ENCODE data around the gene SCIMP. TPM values are rescaled to one million over a fixed set of nuclear protein-coding genes. Genes with fewer than 3 reads are reported as not detected.

The SCIMP gene
- total RNA-seq, 1 experiment from 2014 or later = not detected

DNA sequence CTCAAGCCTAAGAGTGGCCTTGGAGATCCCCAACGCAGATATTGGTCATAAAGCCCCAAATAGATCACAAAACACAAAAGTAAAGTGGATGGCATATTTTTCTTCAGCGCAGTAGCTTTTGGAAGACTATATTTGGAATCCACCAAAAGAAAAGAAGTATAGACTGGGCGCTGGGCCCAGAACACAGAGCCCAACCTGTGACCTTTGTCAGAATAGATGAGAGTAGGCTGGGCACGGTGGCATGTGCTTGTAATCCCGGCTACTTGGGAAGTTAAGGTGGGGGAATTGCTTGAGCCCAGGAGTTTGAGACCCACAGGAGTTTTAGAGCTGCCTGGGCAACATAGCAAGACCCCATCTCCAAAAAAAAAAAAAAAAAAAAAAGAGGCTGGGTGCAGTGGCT, 14.6 kb downstream of the SCIMP start (continued):
- TF ChIP-seq, protein P1, sequence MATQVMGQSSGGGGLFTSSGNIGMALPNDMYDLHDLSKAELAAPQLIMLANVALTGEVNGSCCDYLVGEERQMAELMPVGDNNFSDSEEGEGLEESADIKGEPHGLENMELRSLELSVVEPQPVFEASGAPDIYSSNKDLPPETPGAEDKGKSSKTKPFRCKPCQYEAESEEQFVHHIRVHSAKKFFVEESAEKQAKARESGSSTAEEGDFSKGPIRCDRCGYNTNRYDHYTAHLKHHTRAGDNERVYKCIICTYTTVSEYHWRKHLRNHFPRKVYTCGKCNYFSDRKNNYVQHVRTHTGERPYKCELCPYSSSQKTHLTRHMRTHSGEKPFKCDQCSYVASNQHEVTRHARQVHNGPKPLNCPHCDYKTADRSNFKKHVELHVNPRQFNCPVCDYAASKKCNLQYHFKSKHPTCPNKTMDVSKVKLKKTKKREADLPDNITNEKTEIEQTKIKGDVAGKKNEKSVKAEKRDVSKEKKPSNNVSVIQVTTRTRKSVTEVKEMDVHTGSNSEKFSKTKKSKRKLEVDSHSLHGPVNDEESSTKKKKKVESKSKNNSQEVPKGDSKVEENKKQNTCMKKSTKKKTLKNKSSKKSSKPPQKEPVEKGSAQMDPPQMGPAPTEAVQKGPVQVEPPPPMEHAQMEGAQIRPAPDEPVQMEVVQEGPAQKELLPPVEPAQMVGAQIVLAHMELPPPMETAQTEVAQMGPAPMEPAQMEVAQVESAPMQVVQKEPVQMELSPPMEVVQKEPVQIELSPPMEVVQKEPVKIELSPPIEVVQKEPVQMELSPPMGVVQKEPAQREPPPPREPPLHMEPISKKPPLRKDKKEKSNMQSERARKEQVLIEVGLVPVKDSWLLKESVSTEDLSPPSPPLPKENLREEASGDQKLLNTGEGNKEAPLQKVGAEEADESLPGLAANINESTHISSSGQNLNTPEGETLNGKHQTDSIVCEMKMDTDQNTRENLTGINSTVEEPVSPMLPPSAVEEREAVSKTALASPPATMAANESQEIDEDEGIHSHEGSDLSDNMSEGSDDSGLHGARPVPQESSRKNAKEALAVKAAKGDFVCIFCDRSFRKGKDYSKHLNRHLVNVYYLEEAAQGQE (IDR thresholded peaks at IDR 0.05; ENCODE audit: low read depth) = no peak
- TF ChIP-seq TCF7L2 (IDR thresholded peaks at IDR 0.05; ENCODE audit: borderline replicate concordance, extremely low read depth, insufficient read depth, insufficient read length) (no peak), SP1 (IDR thresholded peaks at IDR 0.05; ENCODE audit: low read depth) (no peak), CBX3 (IDR thresholded peaks at IDR 0.05; ENCODE audit: low read depth) (no peak), EZH2 (IDR thresholded peaks at IDR 0.05) (no peak), ELF1 (IDR thresholded peaks at IDR 0.05; ENCODE audit: borderline replicate concordance, low read depth) (no peak)
- TF ChIP-seq, protein P2, sequence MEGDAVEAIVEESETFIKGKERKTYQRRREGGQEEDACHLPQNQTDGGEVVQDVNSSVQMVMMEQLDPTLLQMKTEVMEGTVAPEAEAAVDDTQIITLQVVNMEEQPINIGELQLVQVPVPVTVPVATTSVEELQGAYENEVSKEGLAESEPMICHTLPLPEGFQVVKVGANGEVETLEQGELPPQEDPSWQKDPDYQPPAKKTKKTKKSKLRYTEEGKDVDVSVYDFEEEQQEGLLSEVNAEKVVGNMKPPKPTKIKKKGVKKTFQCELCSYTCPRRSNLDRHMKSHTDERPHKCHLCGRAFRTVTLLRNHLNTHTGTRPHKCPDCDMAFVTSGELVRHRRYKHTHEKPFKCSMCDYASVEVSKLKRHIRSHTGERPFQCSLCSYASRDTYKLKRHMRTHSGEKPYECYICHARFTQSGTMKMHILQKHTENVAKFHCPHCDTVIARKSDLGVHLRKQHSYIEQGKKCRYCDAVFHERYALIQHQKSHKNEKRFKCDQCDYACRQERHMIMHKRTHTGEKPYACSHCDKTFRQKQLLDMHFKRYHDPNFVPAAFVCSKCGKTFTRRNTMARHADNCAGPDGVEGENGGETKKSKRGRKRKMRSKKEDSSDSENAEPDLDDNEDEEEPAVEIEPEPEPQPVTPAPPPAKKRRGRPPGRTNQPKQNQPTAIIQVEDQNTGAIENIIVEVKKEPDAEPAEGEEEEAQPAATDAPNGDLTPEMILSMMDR (IDR thresholded peaks at IDR 0.05 in 2 of 3, conservative IDR thresholded peaks at IDR 0.05 in 1 of 3; ENCODE audit: borderline replicate concordance in 1 of 3, insufficient read depth in 1 of 3, low read depth in 2 of 3, low read length in 2 of 3) = no peak

DNA sequence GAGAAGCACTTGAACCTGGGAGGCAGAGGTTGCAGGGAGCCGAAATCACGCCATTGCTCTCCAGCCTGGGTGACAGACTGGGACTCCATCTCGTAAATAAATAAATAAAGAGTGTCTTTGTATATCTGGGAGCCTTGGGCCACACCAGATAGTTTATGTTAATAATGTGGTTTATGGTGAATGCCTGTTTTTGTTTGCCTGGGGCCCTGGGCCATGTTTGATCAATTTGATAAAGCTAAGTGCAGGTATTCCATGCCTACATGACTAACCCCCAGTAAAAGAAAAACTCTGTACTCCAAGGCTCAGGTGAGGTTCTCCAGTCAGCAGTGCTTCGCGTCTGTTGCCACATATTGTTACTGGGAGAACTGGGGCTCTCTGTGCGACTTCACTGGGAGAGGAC, 15.1 kb downstream of the SCIMP start:
- DNase-seq (ENCODE audit: low read depth, low spot score) (no peak), ATAC-seq (no peak)
- intact Hi-C loops (cut with micrococcal nuclease) = no loop called here
- H3K4me1 ChIP-seq (ENCODE audit: control insufficient read depth in 1 of 2, insufficient read depth in 2 of 2, low read length in 2 of 2) = no peaks in the 10 kb centered on the region
- no peak overlapping the region for H3K4me3 ChIP-seq (replicated peaks in 1 of 2; ENCODE audit: low read depth in 1 of 2, low read length in 2 of 2)
- BruUV-seq (replicated peaks) = no TSS peak
- RAD21 ChIA-PET (ENCODE audit: low non-redundant PET in 1 of 2, low total read pairs in 2 of 2, uncharacterized antibody in 2 of 2, unreplicated experiment in 2 of 2) = no interaction called here
- H3K4me2 ChIP-seq (ENCODE audit: low read length) = no peak overlapping the region
- no peaks in the 10 kb centered on the region for H4K20me1 ChIP-seq (ENCODE audit: insufficient read depth)
- CTCF ChIA-PET = no interaction called here
- TF ChIP-seq FOSL1 (IDR thresholded peaks at IDR 0.05; ENCODE audit: low read depth) = no peak
- TF ChIP-seq RAD21 (IDR thresholded peaks at IDR 0.05; ENCODE audit: low read depth) = no peak
- TF ChIP-seq, protein P1 (IDR thresholded peaks at IDR 0.05; ENCODE audit: low read depth) = no peak
- TF ChIP-seq TCF7L2 (IDR thresholded peaks at IDR 0.05; ENCODE audit: borderline replicate concordance, extremely low read depth, insufficient read depth, insufficient read length) = no peak
- no peak for TF ChIP-seq POLR2A (IDR thresholded peaks at IDR 0.05; ENCODE audit: borderline replicate concordance, extremely low read depth, insufficient read depth, insufficient read length)
- no peak for TF ChIP-seq POLR2AphosphoS5 (IDR thresholded peaks at IDR 0.05; ENCODE audit: low read depth, low read length)
- no peak for TF ChIP-seq ZFX (IDR thresholded peaks at IDR 0.05)
- no peak for TF ChIP-seq ELF1 (IDR thresholded peaks at IDR 0.05; ENCODE audit: borderline replicate concordance, low read depth)
- no peak overlapping the region for H2AFZ ChIP-seq (ENCODE audit: low read depth, low read length, poor library complexity, severe bottlenecking)
- no peaks in the 10 kb centered on the region for H3K79me2 ChIP-seq (ENCODE audit: insufficient read depth, low read length)
- POLR2A ChIA-PET = no interaction called here
- H3K27ac ChIP-seq (ENCODE audit: low read depth, low read length) = no peak overlapping the region
- H3K9me2 ChIP-seq (ENCODE audit: insufficient read depth) = no peaks in the 10 kb centered on the region
- no peaks in the 10 kb centered on the region for H3K27me3 ChIP-seq (ENCODE audit: insufficient read depth, low read length)
- no peaks in the 10 kb centered on the region for H3K9me3 ChIP-seq (ENCODE audit: control insufficient read depth in 1 of 2, insufficient read depth in 1 of 2, low read depth in 1 of 2, low read length in 2 of 2)
- H3K36me3 ChIP-seq (ENCODE audit: control insufficient read depth in 1 of 2, insufficient read depth in 2 of 2, low read length in 2 of 2) = no peaks in the 10 kb centered on the region
- H3K9ac ChIP-seq (ENCODE audit: low read length) = no peak overlapping the region

All from HCT116 (cell line).